Activated CD4-positive, CD25-positive, alpha-beta regulatory T cell treated with anti-CD3 and anti-CD28 coated beads, Interleukin-2, amount 50 U/mL, for 72 hours (primary cell): Measurements from ENCODE around the gene CD8B.
"Not testable (repeated sequence)": the region's sequence is repeated elsewhere in the genome, so short reads cannot be mapped to it uniquely, and the experiment has no call there.

ENCODE experiments used
- DNase-seq: peaks from one replicate; pipeline ENCODE4 v3.0.0; 2021

The CD8B gene

DNA sequence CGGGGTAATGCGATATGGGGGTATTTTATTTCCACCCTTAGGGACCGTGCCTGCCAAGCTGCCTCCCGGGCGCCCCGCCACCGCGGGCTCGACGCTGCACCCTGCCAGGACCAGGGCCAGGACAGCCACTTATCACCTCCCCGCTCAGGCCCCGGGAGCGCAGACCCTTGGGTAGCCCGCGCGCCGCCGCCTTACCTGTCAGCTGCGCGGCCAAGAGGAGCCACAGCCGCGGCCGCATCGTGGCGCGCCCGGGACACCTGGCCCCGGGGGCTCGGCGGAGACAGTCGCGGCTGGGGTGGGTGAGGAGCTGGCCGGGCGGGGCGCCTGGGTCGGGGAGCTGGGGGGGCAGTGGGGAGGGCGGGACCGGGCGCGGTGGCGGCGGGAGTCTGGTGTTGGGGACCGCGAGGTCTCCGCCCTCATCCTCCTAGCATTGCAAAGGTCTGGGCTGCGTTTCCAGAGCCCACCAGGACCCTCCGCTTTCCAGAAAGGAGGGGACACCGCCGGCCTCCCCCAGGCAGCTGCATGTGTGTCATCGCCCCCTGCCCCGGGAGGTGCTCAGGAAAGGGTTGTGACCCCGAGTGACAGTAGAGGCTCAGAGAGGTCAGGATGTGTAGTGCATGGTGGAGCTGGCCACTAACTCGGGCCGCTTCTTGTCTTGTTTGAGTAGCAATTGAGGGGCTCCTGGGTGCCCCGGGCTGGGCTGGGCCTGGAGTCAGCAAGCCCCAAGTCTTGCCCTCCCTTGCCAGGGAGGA is at the start of gene CD8B:
Gene CD8B (minus strand): TSS at position 259 of the 752 bp plus-strand sequence. CDS start 21 bp downstream, at position 238.
- not testable (repeated sequence) for DNase-seq

- not testable (repeated sequence) for DNase-seq
These were observed 44.2 kb upstream of the CD8B start for GRCh38 chr2:86905868-86906267.

GRCh38 chr2:86900687-86901086 is 39.0 kb upstream of the CD8B start:
- DNase-seq, result not testable (repeated sequence)

GRCh38 chr2:86886026-86886425 is 24.3 kb upstream of the CD8B start:
- DNase-seq, result not testable (repeated sequence)

- DNase-seq, result not testable (repeated sequence)
These were observed 21.2 kb upstream of the CD8B start for GRCh38 chr2:86882865-86883264.

GRCh38 chr2:86882118-86882665 is 20.5 kb upstream of the CD8B start:
- DNase-seq, result not testable (repeated sequence)

- not testable (repeated sequence) for DNase-seq
These were observed 17.3 kb upstream of the CD8B start for GRCh38 chr2:86878986-86879385.

- not testable (repeated sequence) for DNase-seq
These were observed 9.3 kb upstream of the CD8B start for GRCh38 chr2:86870941-86871340.

DNA sequence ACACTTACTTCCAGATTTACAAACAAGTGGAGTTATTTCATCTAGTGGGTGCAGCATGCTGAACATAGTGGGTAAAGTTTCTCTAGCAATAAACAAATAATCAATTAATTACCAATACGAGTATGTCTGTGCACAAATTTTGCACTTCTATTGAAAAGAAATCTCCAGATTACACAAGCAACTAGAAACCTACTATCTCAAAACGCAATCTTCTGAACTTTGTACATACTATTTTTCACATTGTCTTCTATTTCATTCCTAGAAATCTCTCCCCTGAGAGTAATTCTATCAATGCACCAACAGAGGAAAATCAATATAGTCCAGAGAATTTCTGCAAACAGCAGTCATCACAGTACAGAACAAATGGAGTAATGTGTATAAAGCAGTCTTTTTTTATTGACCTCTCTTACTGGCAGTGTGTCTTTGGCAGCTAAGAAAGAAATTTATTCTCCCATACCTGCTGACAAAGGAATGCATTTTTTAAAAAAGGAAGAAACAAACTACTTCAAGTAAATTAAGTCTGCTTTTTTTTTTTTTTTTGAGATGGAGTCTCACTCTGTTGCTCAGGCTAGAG is 7.3 kb upstream of the CD8B start:
- not testable (repeated sequence) for DNase-seq

- not testable (repeated sequence) for DNase-seq
These were observed 656 bp upstream of the CD8B start for GRCh38 chr2:86862380-86862703.

DNA sequence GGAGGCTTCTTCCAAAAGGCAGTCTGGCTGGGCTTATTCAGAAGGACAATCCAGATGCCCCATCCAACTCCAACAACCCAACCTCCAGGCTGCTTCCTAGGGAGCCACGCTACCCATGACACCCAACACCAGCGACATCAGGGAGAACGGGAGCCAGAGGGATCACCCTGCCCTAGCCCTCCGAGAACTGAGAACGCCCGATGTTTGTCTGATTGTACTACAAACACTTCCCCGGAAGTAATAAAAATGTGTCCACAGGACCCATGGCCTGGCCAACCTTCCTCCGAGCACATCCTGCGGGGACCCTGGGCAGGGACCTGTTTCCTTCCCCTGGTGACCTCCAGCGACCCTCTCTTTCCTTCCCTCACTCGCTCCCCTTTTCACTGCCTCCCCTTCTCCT is 511 bp downstream of the CD8B start:
- DNase-seq, result not testable (repeated sequence)

DNA sequence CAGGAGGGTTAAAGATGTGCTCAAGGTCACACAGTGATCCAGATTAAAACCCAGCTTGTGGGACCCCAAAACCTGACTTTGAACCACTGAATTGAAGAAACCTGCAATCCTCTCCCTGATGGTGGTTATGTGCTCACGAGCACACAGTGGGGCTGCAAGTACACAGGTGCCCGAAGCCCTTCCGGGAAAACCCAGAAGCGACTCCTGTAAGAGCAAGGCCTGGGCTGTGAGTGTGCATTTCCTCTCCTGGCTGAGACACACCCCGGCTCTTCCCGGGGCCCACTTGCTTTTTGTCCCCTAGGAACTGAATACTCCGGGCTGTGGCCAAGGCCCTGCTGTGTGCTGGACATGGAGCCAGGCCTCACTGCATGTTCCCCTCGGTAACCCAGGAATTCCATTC is 1.1 kb downstream of the CD8B start:
- DNase-seq, result not testable (repeated sequence)

- DNase-seq, result not testable (repeated sequence)
These were observed 4.0 kb downstream of the CD8B start for GRCh38 chr2:86857688-86858087.

DNA sequence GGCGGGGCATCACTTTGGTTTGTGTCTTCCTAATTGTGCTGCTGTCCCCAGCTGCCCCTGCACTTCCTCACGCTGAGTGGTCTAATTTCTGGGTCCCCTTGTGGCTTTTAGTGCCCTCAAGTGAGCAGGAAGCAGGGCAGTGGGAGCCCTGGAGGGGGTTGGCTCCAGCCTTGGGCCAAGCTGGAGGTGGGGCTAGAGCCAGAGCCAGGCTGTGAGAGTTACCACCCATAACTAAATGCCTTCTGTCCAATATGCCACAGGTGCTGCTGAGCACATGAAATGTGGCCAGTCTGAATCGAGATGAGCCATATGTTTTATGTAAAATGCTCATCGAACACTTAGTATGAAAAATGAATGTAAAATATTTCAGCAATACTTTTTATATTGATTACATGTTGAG is 5.2 kb downstream of the CD8B start:
- not testable (repeated sequence) for DNase-seq

GRCh38 chr2:86855981-86856380 is 5.7 kb downstream of the CD8B start:
- DNase-seq, result not testable (repeated sequence)

DNA sequence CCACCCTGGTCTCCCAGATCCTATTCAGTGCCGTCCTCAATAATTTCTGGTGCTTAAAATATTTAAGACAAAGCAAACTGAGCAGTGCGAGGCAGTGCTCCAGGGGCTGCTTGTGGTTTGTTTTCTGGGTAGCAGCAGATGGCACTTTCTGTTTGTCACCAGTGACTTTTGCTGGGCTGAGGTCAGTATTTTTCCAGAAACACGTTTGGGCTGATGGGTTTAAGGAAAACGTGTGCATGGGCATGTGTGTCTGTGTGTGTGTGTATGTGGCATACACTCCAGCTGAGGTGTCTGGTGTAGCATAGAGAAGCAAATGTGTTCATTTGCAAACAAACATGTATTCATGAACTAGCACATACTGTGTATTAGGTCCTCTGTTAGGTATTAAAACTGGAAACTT is 10.1 kb downstream of the CD8B start:
- not testable (repeated sequence) for DNase-seq

GRCh38 chr2:86842607-86843234 is 19.0 kb downstream of the CD8B start:
- DNase-seq, result not testable (repeated sequence)

GRCh38 chr2:86841330-86841729 is 20.4 kb downstream of the CD8B start:
- DNase-seq, result not testable (repeated sequence)

DNA sequence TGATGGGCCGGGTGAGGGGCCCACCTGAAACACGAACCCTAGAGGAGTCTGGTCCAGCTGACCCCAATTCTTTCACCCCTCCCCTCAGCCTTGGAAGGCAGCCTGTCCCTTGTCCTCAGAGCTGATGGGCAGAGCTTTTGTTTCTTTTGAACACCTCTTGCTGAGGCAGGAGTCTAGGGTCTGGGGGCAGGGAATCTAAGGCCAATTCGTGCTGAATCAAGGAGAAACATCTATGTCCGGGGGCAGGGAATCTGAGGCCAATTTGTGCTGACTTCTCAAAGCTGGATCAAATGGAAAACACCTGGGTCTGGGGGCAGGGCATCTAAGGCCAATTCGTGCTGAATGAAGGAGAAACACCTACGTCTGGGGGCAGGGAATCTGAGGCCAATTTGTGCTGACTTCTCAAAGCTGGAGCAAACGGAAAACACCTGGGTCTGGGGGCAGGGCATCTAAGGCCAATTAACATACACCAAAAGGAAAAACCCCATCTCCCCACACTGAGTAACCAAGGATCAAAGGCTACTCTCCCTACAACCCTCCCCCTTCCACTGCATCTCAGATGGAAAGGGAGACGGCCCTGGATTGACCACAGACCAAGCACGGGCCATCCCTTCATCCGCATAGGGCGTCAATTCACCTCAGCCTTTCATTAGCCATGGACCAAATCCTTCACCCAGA is 21.7 kb downstream of the CD8B start:
- DNase-seq, result not testable (repeated sequence)

DNA sequence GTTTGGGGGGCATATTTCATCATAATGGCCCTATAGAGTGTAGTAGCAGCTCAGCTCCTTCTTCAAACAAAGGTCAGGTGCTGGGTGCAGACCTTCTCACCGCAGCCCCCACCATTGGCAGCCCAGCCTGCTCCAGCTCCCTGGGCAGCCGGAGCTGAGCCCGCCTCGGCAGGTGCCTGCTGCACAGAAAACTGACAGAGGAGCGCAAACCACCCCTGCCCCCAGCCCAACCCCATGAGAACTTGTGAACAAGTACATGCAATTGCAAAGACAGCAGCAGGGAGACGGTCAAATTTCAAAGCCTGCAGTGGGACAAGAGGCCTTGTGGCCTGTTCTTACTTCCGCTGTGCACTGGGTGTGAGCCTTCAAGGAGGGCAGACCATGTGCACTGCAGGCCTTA is 22.2 kb downstream of the CD8B start:
- DNase-seq, result not testable (repeated sequence)

- DNase-seq, result not testable (repeated sequence)
These were observed 24.0 kb downstream of the CD8B start for GRCh38 chr2:86837714-86838113.

DNA sequence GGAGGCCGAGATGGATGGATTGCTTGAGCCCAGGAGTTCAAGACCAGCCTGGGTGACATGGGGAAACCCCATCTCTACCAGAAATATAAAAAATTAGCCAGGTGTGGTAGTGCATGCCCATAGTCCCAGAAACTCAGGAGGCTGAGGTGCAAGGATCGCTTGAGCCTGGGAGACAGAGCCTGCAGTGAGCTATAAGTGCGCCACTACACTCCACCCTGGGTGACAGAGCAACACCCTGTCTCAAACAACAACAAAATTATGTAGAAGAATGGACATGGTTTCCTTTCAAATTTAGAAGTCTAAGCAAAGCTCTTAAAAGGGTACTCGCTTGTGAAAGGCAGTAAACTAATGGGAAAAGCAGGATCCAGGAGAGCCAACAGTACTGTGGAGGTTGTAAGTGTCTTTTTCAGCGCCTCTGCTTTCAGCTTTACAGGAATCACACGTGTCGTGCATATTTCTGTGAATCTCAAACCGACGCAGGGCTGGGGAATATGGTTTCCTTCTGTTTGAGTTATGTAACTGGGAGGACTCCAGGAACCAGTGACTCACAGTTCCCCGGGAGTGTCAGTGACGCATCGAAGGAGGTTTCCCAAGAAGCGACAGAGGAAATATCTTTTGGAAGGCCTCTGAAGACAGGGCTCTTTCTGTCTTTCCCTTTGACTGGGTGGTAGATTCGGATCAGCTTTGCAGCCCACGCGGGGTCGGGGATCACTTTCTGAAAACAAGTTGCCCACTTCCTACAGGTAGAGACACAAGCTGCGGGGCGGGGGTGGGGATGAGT is 24.6 kb downstream of the CD8B start:
- not testable (repeated sequence) for DNase-seq
